ENCODE measurements around the gene TRIM9.
"Not testable (repeated sequence)": the region's sequence is repeated elsewhere in the genome, so short reads cannot be mapped to it uniquely, and the experiment has no call there.

Gene TRIM9

DNA sequence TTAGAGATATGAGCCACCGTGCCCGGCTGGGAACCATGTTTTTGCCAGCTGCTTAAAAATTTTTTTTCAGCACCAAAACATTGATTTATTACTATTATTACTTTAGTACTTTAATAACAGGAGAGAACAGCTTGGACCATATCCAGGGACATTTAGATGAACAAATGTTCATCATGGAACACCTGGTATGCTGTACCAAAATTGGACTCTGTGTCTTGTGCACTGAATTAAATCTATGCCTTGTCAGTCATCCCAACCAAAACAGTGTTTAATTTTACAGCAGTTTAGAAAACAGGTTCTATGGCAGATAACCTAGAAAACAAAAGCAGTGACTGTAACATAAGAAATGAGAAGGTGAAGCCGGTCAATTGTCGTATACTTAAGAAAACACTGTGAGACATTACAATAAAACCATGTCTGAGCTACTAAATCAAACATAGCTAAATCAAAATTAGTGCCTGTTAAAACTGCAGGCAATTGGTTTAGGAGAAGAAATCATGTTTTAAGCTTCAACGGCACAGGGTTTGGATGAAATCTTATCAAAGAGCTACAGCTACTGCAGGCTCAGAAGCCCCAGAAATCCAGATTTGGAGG is 92.4 kb downstream of the TRIM9 start:
- DNase-seq: no peak

DNA sequence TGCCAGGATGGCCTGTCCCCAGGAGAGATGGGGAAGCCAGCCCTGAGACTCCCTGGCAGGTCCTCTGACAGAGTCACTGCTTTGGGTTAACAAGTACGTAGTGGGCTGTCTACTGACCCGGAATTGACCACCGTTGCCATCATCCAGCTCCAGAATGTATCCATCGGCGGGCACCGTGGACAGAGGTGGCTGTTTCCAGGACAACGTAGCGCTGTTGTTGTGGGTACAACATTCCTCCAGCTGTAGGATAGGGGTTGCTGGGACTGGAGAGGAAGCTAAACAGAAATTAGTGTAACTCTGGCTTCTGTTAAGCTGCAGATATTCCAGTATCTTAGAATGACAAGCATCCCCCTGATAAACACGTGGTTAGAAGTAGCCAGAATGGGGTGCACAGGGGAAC is 94.3 kb downstream of the TRIM9 start:
- no peak for DNase-seq

DNA sequence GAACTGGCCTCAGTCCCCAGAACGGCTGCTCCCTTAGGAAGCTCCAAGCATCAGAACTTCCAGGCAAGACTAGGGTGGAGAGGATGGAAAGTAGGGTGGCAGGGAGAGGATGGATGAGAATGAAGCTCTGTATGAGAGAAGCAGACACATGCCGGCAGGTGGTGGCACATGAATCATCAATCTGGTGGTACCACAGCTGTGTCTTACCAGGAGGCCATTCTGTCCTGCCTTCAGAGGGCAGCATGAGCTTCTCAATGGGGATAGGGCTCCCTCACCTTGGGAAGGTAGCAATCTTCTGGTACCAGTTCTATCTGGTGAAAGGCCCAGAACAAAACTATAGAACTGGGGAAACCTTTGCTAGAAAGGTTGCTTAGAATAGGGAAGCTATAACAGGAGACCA is 95.2 kb downstream of the TRIM9 start:
- no peak for DNase-seq

DNA sequence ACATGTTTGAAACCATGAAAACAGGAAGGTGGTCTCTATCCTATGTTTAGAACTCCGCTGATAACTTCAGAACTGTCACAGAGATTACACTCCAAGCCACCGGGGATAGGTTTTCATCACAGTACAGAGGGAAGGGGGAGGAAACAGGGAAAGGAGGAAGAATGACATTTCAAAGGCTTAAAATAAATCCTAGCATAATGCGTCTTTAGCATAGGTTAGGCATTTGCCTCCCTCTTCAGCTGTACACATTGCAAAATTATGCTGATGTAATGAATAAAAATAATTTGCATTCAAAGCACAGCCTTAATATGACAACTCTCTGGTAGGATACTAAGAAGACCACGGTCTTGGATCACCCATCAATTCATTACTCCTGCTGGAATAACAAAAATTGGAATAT is 96.3 kb downstream of the TRIM9 start:
- DNase-seq: no peak

DNA sequence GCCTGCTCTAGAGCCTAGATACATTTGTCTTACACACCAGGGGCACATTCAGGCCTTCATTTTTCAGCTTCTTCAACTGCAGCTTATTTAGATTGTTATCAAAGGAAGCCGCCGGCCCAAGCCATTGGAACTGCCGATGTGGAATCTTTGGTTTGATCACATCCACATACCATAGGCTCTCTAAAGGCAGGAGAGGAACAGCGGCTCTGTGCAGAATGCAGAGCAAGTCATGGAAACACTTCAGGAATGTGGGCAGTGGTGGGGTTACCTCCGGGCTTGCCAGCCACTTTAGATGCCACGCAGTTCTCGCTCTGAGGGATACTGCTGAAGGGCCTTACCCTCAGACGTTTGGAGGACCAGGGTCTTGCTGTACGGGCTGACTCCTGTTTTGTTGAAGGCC is 97.2 kb downstream of the TRIM9 start:
- DNase-seq: no peak

DNA sequence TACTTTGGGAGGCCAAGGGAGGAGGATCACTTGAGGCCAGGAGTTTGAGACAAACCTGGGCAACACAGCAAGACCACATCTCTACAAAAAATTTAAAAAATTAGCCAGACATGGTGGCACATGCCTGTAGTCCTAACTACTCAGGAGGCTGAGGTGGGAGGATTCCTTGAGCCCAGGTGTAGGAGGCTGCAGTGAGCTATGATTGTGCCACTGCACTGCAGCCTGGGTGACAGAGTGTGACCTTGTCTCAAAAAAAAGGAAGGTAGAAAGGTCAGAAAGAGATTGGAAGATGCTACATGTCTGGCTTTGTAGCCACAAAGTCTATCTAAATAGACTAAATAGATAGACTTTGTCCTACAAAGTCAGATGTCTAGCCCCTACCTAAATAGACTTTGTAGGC is 100.7 kb downstream of the TRIM9 start:
- DNase-seq: not testable (repeated sequence)

DNA sequence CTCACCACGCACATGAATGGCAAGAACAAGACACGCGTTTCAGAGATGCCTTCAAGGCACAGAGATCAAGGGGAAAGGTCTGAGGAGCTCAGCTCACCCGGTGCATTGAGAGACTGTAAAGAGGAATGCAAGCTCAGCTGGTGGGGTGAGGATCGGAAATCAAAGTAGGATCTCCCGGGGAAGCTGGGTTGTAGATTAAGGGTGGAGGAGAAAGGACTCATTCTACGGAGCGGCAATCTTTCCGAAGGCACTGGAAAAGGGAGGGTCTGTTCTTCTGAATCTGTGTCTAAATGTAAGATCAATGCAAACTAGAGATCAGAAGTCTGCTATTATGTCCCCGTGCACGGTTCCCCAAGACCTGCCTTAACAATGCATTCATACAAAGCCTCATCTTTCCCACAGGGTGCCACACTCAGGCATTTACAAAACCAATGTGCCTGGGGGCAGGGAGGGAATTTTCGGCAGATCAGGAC is 109.0 kb downstream of the TRIM9 start:
- DNase-seq: no peak

DNA sequence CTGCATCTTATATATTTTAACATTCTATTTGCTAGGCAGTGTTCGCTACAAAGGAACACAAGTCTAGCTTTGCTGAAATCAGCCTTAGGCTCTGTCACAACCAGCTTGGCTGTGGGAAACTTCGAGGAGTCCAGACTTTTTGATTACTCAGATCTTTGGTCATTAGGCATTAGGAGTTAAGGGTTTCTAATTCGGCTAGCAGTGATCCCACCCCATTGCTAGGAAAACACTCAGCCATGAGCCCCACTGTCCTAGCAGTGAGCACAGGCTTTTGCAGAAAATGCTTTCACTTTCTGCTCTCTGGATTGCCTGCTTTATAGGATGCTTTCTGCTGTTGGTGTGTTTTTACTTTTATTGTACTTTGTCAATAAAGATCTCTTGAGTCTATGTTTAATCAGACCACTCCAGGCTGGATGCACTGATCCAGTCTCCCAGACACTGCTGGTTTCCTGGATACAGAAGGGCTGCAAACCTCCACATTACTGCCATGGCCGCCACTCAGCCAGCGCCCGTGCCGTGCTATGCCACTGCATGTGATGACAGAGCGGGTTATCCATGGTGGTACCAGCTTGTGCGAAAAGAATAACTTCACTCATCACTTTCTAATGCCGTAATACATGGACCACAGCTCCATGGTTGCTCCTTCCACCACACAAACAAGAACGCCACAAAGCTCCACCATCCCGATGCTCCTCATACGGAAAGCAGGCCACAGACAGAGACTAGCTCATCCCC is 109.6 kb downstream of the TRIM9 start:
- DNase-seq: no peak

DNA sequence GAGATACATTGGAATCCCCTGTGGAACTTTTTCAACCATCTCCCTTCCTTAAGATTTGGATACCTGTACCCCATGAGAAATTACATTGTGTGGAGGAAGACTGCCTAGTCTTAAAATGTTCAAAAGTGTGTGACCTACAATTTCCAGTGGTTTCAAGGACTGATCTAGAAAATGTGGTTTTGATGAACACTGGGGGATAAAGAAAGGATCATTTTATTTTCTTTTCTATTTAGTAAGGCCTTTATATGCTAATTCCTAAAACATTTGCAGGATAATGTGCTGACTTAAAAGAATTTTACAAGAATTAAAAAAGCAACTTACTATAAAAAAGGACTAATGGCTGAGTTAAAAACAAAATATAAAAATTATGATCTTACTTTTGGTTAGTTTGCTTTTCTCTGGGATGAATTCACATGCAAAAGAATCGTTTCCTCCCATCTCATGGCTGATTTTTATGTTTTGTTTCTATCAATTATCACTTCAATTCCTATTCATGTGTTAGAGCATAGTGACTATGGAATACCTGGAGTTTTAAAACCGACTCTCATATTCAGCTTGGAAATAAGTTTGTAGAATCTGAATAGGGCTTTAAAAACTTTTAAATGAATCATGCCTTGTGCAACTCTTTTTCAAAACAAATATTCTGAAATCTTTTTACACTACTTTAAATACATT is 110.7 kb downstream of the TRIM9 start:
- no peak for DNase-seq

DNA sequence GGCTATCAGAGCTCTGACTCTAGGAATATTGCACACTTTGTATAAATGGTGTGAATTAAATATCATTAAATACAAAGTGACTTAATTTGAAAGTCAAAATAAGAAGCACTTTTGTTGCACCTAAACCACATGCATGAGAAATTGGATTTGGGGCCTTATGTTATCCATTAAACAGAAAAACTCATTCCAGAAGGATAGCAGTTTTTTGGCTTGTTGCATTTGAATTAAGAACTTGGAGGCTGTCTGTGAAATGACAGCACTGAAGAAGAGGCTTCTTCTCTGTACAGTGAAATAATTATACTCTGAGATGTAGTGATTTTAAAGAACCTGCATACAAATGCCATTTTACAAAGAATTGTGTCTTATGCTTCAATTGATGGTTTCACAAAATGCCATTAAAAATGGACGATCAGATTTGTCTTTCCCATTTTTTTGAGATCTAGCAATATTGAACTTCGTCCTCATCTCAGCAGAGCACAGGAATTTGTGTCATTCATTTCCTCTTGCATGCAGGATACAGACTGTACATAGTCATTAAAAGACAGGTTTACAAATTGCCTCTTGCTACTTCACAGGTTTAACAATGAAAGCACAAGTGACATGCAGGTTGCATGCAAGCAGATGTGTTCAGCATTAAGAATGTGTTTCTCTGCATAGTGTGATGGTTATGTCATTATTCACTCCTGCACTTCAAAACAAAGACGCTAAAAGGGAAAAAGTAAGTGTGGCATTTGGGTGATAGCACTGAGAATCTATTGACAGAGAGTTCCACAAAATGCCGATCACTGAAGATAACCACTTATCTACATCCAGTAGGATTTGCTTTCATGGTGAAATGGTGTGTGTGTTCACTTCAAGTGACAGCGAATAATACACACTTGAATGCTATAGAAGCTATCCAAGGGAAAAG is 114.7 kb downstream of the TRIM9 start:
- no peak for DNase-seq

DNA sequence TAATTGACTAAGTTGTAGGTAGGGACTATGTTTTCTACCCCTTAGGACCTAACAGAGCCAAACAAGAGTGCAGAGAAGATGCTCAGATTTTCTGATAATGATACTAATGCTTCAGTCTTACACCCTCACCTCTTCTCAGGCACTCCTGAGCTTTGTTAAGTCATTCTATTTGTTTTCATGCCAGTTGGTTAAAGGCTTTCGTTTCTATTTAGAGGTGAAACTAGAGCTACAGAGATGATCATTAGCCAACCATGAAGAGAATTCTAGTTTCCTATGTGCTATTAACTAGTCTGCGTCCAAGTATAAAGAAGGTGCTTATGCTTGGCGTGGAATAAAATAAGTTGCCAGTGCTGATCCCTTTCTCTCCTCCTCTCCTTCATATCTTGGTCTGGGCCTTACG is 116.0 kb downstream of the TRIM9 start:
- DNase-seq: no peak

DNA sequence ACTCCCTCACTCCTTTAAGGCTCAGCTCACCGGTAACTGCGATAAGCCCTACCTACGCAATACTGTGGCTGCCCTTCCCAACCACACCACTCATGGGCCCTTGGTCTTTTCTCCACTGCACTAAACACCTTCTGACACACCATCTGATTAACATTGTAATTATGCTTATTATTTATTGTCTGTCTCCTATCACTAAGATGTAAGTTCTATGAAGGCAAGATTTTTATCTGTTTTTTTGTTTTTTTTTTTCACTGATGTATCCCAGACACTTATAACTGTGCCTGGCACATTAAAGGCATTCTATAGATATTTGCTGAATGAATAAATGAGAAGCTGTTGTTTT is 116.4 kb downstream of the TRIM9 start:
- no peak for DNase-seq

DNA sequence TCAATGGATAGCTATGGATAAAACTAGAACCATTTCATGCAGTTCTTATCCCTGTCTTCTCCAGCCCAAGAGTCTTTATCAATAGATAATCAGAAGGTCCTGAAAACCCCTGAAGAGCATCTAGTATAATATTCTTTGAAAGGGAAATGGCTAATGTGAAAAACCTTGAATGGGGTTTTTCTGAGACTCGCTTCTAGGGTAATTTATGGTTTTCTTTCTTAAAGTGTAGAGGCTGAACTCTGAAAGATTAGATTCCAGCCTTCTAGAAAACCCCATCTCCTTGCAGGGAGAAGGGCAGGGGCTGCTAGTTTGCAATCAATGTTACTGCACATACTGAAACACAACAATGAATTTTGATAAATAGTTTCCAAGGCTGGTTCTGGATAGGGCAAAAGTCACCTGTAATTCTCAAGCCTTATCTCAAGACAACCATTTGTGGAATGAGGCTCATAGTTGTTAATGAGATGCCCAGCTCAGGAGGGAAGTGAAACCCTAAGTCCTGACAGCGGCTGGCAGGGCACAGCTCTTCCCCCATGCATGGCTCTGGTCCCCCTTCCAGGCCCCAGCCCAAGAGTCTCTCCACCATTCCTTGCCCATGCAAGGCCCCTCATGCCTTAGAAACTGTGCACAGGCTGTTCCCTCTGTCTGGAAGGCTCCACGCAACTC is 116.9 kb downstream of the TRIM9 start:
- no peak for DNase-seq

DNA sequence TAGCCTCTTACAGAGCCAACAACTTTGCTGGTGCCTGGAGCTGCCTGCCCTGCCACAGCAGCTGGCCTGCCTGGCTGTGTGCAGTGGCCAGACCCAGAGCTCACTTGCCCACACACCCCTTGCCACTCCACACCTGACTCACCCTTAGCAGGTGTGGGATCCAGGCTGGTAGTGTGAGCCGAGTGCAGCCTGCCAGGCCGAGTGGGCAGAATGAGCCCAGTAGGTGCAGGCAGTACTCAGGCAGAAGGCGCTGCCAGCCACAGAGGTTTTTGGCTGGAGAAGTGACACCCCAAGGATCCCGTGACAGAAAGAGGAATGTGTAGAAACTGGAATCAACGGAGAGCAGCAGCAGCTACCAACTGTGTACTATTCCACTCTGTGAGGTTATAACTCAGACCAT is 120.8 kb downstream of the TRIM9 start:
- no peak for DNase-seq

DNA sequence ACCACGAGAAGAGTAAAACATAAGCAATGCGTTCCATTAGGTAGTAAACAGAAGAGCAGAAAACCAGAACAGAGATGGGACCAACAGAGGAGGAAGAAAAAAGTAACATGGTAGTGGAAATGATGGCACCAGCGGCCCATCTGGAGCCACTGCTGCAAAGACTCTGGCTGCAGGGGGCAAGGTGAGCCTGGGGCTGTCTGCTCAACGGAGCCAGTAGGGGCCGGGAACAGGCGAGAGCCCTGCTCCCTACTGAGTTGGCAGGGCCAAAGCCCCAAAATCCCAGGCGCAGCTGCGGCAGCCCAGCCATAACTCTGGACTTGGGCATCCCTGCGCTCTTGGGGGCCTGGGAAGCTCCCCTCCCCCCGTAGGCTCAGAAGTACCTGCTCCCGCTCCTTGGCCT is 122.2 kb downstream of the TRIM9 start:
- DNase-seq: no peak

DNA sequence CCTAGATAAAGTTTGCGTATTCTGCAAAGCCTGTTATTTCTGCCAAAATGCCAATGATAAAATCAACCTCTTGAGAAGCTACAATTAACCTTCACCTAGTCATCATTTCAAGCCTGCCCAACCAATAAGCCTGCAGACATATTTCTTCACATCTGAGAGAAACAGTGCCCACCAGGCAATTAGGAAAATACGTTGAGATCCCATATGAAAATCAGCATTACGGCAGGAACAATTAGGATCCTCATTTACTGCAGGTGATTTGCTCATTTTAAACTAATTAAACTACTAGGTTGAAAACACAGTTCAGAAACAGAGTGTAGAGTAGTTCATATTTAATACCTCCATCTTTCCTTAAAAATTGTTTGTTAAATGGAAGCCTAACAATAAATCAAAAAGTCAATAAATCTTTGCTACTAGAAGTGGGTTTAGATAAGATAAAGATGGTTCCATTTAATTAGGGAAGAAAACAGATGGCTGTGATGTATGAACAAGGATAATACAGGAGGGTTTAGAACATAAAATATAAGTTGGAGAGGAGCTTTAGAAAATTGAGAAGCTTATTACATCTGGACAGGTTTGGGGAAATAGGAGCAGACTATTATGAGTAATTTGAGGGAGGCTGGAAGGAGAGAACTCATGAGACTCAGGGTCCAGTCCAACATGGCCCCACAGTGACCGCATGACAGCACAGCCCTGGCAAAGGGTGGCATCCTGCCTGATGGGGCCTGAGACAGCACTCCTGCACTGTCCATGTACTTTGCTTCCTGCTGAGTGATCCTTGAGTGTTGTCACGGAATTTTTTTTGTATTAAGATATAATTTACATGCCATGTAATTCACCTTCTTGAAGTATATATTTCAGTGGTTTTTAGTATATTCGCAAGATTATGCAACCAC is 123.8 kb downstream of the TRIM9 start:
- no peak for DNase-seq

DNA sequence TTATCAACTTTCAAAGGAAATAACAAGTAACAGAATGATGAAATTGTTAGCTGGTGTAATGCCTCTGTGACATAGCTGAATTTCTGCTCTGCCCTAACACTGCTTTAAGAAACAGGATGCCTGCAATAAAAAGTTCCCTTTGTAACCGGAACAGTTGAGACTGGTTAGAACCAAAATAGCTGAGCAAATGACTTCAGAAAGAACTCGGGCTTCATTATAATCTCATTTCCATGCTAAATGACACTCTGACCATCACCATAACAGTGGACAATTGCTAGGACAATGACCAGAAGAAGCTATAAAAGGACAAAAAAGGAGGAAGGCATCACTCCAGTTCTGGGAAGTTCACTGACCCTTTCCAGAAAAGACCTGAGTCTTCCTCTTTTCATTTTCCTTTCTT is 127.1 kb downstream of the TRIM9 start:
- peak; percentile 33 for DNase-seq

DNA sequence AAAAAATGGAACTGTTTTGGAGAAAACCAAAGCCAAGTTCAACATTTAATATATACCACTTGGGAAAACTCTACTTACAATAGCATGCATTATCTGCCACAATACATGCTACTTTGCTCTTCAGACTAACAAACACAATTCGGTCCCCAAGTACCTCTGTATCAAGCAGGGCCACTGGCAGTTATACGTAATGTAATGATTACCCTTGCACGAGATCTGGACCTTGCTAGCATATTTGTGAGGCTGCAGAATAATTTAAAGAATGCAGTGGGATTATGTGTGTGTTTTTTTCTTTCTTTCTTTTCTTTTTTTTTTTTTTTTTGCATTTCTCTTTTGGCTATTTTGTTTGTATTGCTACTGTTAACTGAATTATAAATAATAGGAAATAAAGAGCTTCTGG is 127.8 kb downstream of the TRIM9 start:
- no peak for DNase-seq

DNA sequence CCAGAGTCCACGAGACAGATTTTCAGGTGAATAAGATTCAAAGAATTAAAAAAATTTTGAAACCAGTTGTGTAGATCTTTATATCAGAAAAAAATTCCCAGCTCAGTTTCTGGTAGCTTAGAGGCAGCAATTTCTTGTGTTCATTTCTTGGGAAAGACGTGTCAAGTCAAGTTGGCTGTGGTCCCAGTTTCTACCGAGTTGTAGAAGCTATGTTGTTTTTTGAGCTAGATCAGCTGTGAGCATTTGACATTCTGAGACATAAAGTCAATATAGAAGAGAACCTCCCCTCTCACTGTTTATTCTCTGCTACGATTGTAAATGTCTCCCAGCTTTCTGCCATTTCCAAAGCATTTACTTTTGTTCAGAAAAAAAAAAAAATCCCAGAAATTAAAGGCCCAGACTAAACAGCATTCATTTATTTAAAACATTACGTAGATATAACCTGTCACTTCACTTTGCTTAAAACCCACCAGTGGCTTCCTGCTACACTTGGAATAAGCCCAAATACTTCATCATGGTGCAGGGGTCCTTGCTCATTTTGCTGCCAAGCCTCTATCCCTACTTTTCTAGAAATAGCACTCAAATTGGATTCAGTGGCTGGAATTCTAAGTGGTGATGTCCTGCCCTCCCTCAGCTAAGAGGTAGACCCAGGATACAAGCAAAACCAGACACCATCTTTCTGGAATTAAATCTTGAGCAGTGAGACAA is 130.1 kb downstream of the TRIM9 start:
- DNase-seq: no peak

DNA sequence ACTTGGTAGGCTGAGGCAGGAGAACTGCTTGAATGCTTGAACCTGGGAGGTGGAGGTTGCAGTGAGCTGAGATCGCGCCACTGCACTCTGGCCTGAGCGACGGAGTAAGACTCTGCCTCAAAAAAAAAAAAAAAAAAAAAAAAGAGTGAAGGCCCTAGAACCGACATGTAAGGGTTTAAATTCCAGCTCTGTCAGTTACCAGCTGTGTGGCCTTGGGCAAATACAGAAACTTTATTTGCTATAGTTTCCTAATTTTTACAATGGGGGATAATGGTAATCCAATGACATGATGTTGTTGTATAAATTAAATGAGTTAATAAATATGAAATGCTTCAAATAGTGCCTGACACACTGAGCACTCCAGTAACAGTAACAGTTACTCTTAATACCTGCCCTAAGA is 131.0 kb downstream of the TRIM9 start:
- no peak for DNase-seq

DNA sequence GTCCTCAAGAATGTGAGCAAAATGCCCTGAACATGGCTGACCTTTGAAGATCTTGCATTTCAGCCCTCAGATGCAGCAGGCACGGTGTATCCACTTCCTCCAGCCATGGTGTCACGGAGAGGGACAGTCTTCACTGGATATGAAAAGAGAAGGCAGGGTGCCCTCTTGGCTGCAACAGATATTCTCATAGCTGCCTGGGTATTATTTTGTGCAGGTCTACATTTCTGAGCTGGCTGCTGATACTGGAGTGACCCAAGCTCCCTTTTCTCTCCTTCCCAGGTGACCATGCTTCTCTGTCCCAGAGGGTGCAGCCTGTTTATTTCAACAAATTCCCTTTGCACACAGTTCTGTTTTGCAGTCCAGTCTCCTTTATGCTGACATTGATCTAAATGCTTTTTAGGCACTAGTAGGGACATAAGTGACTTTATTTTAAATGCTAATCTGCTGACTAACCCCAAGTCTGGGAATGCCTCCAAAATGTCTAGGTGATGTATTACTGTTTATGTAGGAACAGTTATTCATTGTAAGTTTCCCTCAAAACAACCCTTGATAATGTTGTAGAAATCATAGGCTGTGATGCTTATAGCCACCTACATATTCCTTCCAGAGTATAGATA is 133.2 kb downstream of the TRIM9 start:
- no peak for DNase-seq
